ENCODE data around the gene RHOB.
"Not testable (repeated sequence)": the region's sequence is repeated elsewhere in the genome, so short reads cannot be mapped to it uniquely, and the experiment has no call there.

The RHOB gene

GRCh38 chr2:20423359-20423758, 23.5 kb upstream of the RHOB start:
- no peak for DNase-seq

GRCh38 chr2:20423847-20424246, 23.0 kb upstream of the RHOB start:
- DNase-seq: no peak

GRCh38 chr2:20424300-20425290, 22.3 kb upstream of the RHOB start:
- no peak for DNase-seq

DNA sequence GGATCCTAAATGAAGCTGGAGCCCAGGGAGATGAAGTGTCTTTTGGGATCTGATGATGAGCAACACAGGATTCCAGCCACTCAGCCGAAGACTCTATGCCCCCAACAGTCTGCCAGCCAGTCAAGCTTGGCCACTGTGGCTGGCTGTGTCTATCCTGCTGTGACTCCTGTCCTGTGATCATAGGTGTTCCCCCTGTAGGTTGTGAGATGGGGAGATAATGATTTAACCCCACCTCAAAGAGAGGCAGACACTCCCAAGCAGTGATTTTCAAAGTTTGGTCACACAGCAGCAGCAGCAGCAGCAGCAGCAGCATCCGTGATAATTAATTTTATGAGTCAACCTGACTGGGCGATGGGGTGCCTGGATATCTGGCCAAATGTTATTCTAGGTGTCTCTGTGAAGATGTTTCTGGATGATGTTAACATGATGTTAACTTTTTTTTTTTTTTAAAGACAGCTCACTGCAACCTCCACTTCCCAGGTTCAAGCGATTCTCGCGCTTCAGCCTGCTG, 21.4 kb upstream of the RHOB start:
- no peak for DNase-seq

DNA sequence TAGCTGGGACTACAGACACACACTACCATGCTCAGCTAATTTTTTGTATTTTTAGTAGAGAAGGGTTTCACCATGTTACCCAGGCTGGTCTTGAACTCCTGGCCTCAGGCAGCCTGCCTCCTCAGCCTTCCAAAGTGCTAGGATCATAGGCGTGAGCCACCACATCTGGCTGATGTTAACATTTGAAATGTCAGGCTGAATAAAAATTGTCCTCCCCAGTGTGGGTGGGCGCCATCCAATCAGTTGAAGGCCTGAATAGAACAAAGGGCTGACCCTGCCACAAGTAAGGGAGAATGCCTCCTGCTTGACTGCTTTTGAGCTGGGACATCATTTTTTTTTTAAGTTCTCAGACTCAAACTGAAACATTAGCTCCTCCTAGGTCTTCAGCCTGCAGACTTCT, 21.0 kb upstream of the RHOB start:
- no peak for DNase-seq

DNA sequence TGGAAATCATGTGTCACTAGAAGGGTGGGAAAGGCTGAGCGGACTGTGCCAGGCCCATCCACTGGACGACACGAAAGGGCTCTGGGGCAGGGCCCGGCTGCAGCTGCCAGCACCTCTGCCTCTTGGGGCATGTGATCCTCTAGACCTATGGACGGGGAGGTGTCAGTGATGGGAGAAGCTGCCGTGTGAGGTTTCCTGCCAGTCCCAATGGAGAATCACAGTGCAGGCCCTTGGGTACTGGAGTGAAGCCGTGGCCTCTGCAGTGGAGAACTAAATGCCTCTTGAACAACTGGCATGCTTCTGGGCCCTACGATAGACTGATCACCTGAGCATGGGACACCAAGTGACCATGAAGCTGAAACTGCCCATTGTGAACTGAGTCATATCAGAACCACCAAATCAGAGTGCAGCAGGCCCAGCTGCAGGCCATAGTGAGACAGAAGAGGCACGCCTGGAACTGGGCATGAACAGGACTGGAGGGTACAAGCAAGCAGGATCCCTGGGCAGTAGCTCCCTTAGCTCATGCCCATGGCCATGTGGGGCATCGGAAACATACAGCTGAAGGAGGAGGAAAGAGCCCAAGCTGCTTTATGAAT, 18.8 kb upstream of the RHOB start:
- no peak for DNase-seq

DNA sequence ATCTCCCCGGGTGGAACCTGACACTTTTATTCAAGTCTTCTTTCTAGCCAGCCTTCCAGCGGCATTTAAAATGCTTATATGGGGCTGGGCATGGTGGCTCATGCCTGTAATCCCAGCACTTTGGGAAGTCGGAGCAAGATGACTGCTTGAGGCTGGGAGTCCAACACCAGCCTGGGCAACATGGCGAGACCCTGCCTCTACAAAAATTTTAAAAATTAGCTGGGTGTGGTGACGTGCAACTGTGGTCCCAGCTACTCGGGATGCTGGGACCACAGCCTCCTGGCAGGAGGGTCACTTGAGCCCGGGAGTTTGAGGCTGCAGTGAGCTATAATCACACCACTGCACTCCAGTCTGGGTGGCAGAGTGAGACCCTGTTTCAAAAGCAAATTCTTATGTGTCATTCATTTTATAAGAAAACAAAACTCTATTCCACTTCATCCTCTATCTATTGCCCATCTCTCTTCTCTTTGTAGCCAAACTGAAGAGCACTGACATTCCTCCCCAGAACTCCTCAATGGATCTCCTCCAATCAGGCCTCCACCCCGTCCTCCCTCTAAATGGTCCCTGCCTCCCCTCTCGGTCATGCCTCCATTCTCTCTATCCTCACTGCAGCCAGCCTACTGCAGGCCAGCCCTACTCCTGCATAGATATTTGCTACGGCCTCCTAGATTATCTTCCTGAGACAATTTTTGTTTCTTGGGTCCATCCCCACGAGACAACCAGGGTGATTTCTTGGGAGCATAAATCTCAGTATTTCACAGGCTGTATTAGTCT, 18.0 kb upstream of the RHOB start:
- no peak for DNase-seq

DNA sequence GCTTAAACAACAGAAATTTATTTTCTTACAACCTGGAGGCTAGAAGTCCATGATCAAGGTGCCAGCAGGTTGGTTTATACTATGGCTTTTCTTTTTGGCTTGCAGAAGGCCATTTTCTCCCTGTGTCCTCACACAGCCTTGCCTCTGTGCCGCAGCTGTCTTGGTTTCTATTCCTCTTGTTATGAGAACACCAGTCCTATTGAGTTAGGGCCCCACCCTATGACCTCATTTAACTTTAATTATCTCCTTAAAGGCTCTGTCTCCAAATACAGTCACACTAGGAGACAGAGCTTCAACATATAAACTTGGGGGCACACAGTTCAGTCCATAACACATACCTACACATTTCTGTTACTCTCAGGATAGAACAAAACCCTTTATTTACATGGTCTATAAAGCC, 17.3 kb upstream of the RHOB start:
- DNase-seq: no peak

GRCh38 chr2:20430035-20430434, 16.8 kb upstream of the RHOB start:
- no peak for DNase-seq

DNA sequence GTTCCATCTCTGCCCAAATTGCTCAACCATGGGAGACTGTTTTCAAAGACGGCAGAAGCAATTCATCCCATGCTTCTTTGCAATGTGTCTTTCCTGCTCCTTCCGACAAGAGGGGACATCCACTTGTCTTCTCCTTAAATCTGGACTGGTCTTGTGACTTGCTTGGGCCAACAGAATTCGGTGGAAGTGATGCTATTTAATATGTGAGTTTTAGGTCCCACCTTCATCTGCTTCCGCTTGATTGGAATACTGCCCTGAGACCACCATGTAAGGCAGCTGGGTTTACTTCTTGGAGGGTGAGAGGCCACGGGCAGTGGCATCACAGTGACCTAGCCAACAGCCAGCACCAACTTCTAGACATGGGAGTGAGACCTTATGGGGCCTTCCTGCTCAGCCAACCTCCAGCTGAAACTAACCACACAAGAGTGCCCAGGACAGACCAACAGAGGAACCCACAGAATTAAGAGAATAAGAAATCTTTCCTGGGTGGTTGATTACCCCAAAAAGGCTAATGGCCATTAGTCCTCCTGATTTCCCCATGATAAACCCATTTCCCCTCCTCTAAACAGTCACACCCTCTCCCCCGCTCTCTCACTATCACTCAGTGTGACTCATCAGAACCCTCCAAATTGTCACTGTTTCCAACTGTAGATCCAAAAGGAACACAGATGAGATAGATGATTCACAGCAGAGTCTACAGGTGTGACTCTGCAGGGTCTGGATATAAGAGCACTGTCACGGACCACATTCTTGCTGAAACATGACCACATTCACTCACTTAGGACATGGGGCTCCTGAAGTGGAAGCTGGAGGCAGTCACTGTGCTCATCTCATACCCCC, 16.2 kb upstream of the RHOB start:
- no peak for DNase-seq

GRCh38 chr2:20431301-20431698, 15.6 kb upstream of the RHOB start:
- DNase-seq: no peak

- DNase-seq: no peak
Observed at GRCh38 chr2:20431772-20432171, 15.1 kb upstream of the RHOB start.

- DNase-seq: no peak
Observed at GRCh38 chr2:20432714-20433113, 14.2 kb upstream of the RHOB start.

DNA sequence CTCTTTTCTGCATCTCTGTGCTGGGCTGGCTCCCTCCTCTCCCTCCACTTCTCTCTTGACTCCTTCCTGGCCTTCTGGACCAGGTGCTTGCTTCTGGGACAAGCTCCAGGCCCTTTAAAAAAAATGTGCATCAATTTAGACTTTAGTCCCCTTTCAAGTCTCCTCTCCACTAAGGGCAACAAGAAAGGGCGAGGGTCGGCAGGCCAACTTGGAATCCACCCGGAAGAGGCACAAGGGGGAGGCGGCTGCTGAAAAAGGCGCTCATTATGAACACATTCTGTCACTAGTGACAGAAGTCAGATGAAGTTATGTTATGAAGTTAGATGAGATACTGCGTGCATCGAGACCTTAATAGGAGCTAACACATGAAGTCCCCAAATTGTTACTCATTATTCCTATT, 13.6 kb upstream of the RHOB start:
- no peak for DNase-seq

- DNase-seq: no peak
Observed at GRCh38 chr2:20433946-20434553, 12.8 kb upstream of the RHOB start.

GRCh38 chr2:20434588-20435294, 12.1 kb upstream of the RHOB start:
- DNase-seq: peak; percentile 20

GRCh38 chr2:20435456-20435855, 11.4 kb upstream of the RHOB start:
- DNase-seq: not testable (repeated sequence)

DNA sequence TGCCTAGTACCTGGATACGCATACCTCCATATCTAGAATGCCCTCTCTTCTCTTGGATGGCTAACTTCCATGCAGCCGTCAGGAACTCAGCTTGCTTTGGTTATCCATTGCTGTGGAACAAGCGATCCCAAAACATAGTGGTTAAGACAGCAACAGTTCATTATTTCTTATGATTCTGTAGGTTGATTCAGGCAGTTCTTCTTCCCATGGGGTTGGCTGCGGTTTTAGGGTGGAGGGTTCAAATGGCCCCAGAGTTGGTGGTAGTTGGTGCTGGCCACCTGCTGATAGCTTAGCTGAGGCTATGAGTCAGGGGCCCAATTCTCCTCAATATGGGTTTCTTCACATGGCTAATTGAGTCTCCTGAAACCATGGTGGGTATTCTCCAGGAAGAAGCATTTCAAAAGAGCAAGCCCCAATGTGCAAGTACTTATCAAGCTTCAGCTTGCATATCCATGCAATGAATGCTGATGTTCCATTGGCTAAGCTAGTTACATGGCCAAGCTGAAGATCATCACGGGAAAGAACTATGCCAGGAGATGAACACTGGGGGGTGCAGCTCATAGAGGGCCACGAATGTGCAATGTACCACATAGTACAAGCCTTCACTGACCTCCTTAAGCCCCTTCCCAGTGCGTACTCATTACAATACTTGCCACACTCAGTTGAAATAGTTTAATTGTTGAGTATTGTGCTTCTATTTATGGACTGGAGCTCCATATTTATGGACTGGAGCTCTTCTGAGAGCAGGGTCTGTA, 10.0 kb upstream of the RHOB start:
- no peak for DNase-seq

DNA sequence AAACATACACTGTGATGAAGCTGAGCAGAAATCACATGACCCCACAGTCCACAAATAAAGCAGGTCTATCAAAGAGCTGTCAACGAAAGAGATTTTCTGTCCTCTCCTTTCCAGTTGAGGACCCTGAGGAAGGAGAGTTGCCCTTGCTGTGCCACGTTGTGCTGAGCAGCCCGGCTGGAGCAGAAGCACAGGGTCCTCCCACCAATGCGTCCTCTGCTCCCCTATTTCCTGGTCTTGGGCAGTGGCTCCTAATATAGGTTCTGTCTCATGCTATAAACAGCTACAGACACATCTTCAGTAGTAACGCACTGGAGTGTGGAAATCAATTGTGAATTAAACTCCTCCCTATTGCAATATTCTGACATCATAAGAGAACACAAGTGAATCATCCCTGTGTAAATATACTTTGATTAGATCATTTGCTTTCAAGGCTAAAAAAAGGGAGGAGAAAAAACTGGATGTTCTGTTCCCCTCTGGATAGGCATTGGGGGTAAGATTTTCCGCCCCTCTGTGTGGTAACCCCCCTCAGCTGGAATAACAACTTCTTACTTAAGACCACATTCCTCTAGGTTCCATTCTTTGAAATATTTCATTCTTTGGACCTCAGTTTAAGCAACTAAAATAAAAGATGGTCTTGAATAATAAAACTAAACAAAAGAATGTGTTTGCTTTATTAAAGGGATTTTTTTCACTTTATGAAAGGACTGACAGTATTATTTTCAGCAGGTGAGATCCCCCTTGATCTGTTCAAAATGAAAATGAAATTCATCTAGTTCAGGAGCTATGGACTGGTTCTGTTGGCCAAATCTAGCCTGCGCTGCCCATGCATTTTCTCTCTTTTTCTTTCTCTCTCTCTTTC, 8.3 kb upstream of the RHOB start:
- DNase-seq: no peak

DNA sequence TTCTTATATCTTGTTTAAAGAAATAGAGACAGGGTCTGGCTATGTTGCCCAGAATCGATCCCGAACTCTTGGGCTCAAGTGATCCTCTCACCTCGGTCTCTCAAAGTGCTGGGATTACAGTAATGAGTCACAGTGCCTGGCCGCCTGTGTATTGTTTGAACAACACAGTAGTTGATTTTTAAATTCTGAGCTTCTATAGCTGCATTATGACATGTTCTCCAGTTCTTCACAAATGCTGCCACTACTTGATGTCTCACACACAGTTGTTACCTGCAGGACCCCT, 7.7 kb upstream of the RHOB start:
- DNase-seq: no peak

Measured in DMS79 (cell line).